Gastrocnemius medialis (tissue), 4 donors: Measurements from ENCODE around the gene CLIP3.

Experiments used
- CTCF ChIP-seq, 5 experiments: fragments of 450-650 bp in 3 of 5; fragments of 200-600 bp in 2 of 5; sonication (generic) in 2 of 5; IDR thresholded peaks in 4 of 5; conservative IDR thresholded peaks in 1 of 5; 1 replicate in 4 of 5; 2 replicates in 1 of 5; pipeline ENCODE4 v1.5.1; 2016 to 2019; ENCODE audit warnings: antibody characterized with exemption in 5 of 5, mild to moderate bottlenecking in 3 of 5, moderate library complexity in 3 of 5
- POLR2A ChIP-seq, 2 donors: fragments of 450-650 bp; IDR thresholded peaks; one replicate each; pipeline ENCODE4 v1.6.1; 2017; ENCODE audit warnings: antibody characterized with exemption in 2 of 2, mild to moderate bottlenecking in 2 of 2, moderate library complexity in 2 of 2

- TF ChIP-seq CTCF (IDR thresholded peaks at IDR 0.05 in 4 of 5, conservative IDR thresholded peaks at IDR 0.05 in 1 of 5) = no peak
- TF ChIP-seq POLR2A (IDR thresholded peaks at IDR 0.05) = no peak
Observed at GRCh38 chr19:35975608-35976214, 57.0 kb downstream of the CLIP3 start.
